ENCODE measurements around the gene PRKCA. TPM values are rescaled to one million over a fixed set of nuclear protein-coding genes. Genes with fewer than 3 reads are reported as not detected.

Gene PRKCA
- total and polyA plus RNA-seq, 2 of the 13 experiments (the other 11 are each of a cell fraction or from before 2014, with no cell fraction given) = 18.5 to 21.5 TPM

- CTCF ChIA-PET (ENCODE audit: low intra/inter-chr PET ratio, low total read pairs) = no interaction called here
- Histone ChIP-seq H3K9me3 (ENCODE audit: low read length) (no peaks in the 10 kb centered on the region), H3K36me3 (replicated peaks in 1 of 2; ENCODE audit: control insufficient read depth in 1 of 2, insufficient read depth in 2 of 2, low read length in 2 of 2) (peaks cover 11 to 71% of the 10 kb centered on the region in 2 experiments), H4K20me1 (ENCODE audit: insufficient read depth, low read length) (no peaks in the 10 kb centered on the region), H3K4me2 (ENCODE audit: low read depth, low read length) (no peak overlapping the region), H3K79me2 (ENCODE audit: insufficient read depth, low read length) (no peaks in the 10 kb centered on the region), H3K4me1 (ENCODE audit: insufficient read depth, low read length) (peaks cover 12% of the 10 kb centered on the region; the same call in 1 of the 2 replicates), H3K9ac (ENCODE audit: insufficient read depth, low read depth, low read length) (no peak overlapping the region), H3K27me3 (ENCODE audit: control insufficient read depth in 1 of 2, insufficient read depth in 2 of 2, low read length in 2 of 2) (no peaks in the 10 kb centered on the region), H3K27ac (ENCODE audit: extremely low read length, insufficient read depth, low read length) (no peak overlapping the region), H3K4me3 (replicated peaks in 1 of 3; ENCODE audit: insufficient read depth in 1 of 3, low read depth in 2 of 3, low read length in 3 of 3) (no peak overlapping the region), H2AFZ (ENCODE audit: low read length) (no peak overlapping the region)
- WGBS (ENCODE audit: low lambda C conversion rate) = 97% methylated on average over 7 of the region's 7 CpGs
- in situ Hi-C loops (cut with HindIII; ENCODE audit: extremely low pct_ligation_motif_present, low pct_unique_long_range_greater_than_20kb) = no loop called here
- no peak for FAIRE-seq
- no peak for DNase-seq (ENCODE audit: low spot score)
- POLR2A ChIA-PET = no interaction called here
- ATAC-seq = no peak
- no TSS peak for BruUV-seq (replicated peaks)
- intact Hi-C loops (cut with micrococcal nuclease; ENCODE audit: unreplicated experiment) = no loop called here
- TF ChIP-seq SETDB1 (CRISPR knock-in tag; IDR thresholded peaks at IDR 0.05; ENCODE audit: borderline replicate concordance) (no peak), ZNF547 (CRISPR knock-in tag; IDR thresholded peaks at IDR 0.05) (no peak), ZNF720 (CRISPR knock-in tag; IDR thresholded peaks at IDR 0.05) (no peak), BCLAF1 (IDR thresholded peaks at IDR 0.05) (no peak), TOPORS (CRISPR knock-in tag; IDR thresholded peaks at IDR 0.05) (no peak), NCOA5 (CRISPR knock-in tag; IDR thresholded peaks at IDR 0.05) (no peak), GATA4 (IDR thresholded peaks at IDR 0.05; ENCODE audit: borderline replicate concordance, low read depth) (no peak), PRPF4 (IDR thresholded peaks at IDR 0.05; ENCODE audit: low read depth, low read length, poor library complexity, severe bottlenecking) (no peak), NFE2L1 (CRISPR knock-in tag; IDR thresholded peaks at IDR 0.05; ENCODE audit: borderline replicate concordance) (no peak), MTA1 (CRISPR knock-in tag; IDR thresholded peaks at IDR 0.05; ENCODE audit: borderline replicate concordance) (no peak), SKIL (CRISPR knock-in tag; IDR thresholded peaks at IDR 0.05; ENCODE audit: borderline replicate concordance) (no peak), ZMYM2 (CRISPR knock-in tag; IDR thresholded peaks at IDR 0.05) (no peak), NFATC3 (CRISPR knock-in tag; IDR thresholded peaks at IDR 0.05) (no peak), TRIM22 (IDR thresholded peaks at IDR 0.05) (no peak)
These were observed 387.8 kb downstream of the PRKCA start for GRCh38 chr17:66690166-66690565.

All from HepG2 (cell line).